T-helper 22 cell (primary cell): ENCODE data around the gene SLC27A1.
A peak's percentile ranks its signal among the peaks of the same experiment; 100 is the strongest.

Source experiments
- DNase-seq: peaks from one replicate; pipeline ENCODE4 v3.0.0-alpha.2; 2020; ENCODE audit warnings: low read depth

Gene SLC27A1

GRCh38 chr19:17470068-17470841 lies at the start of gene SLC27A1:
Gene SLC27A1 (plus strand): TSS chr19:17470524. CDS start chr19:17470541, 17 bp downstream.
- DNase-seq, result peak; percentile 91

GRCh38 chr19:17421942-17422341 lies 48.4 kb upstream of the SLC27A1 start:
- no peak for DNase-seq

GRCh38 chr19:17423429-17424208 lies 46.7 kb upstream of the SLC27A1 start:
- no peak for DNase-seq

GRCh38 chr19:17424743-17425365 lies 45.5 kb upstream of the SLC27A1 start:
- no peak for DNase-seq

DNA sequence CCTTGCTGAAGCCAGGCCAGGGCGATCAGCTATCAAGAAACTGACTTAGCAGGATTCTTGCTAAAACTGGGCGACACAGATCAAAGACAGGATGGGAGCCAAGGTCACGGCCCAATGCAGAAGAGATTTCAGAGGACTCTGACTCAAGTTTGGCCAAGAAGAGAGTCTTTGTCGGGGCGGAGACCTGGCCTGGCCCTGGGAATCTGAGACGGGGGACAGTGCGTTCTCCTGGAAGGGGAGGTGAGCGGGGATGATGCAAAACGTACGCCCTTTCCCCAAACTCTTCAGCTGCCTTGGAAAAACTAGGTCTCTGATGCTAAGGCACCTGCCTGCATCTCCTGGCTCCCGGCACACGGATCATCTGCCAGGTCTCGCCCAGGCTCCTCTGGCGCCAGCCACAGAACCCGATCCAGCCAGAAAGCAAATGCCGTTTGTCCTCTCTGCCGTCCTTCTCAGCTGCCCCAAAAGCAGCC lies 40.6 kb upstream of the SLC27A1 start:
- no peak for DNase-seq

DNA sequence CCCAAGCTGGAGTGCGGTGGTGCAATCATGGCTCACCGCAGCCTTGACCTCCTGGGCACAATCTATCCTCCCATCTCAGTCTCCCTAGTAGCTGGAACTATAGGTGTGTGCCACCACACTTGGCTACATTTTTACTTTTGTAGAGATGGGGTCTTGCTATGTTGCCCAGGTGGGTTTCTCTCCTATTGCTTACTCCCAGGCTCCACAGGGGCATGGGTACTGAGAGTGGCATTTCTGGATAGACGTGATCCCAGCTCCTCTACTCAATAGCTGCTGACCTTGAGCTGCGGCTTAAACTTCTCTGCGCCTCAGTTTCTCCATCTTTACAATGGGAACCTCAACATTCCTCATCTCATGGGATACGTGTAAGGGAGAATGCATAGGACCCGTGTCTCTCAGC lies 38.9 kb upstream of the SLC27A1 start:
- no peak for DNase-seq

- no peak for DNase-seq
Observed at GRCh38 chr19:17435218-17435617, 35.1 kb upstream of the SLC27A1 start.

GRCh38 chr19:17436094-17436873 lies 34.0 kb upstream of the SLC27A1 start:
- no peak for DNase-seq

- DNase-seq, result no peak
Observed at GRCh38 chr19:17436874-17437267, 33.5 kb upstream of the SLC27A1 start.

DNA sequence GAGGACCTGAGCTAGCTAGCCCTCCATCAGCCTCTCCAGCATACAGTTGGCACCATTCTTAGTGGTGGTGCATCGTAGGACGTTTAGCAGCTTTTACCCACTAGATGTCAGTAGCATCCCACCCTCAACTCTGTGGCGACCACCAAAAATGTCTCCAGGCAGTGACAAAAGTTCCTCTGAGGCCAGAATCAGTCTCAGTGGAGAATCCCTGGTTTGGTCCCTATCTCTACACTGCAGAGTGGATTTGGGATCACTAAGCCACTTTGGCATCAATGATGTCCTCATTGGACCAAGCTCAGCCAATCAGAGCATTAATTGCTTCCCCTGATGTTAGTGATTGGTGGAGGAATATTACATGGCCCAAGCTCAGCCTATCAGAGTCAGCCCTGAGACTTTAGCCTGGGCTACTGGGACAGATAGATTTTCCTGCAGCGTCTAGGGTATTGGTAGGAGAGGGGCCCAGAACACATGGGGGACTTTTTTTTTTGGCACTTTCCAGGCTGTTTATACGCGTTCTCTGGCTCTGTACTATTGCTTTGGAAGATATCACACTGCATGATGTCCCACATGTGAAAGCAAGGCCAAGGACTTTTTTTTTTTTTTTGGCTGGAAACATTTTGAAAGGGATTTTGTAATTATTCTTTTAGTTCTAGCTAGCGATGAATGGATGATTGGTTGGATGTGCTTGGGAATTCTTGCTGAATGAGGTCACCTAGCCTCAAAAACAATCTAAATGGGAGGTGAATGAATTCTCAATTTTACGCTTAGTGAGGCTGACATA lies 28.9 kb upstream of the SLC27A1 start:
- DNase-seq, result no peak

DNA sequence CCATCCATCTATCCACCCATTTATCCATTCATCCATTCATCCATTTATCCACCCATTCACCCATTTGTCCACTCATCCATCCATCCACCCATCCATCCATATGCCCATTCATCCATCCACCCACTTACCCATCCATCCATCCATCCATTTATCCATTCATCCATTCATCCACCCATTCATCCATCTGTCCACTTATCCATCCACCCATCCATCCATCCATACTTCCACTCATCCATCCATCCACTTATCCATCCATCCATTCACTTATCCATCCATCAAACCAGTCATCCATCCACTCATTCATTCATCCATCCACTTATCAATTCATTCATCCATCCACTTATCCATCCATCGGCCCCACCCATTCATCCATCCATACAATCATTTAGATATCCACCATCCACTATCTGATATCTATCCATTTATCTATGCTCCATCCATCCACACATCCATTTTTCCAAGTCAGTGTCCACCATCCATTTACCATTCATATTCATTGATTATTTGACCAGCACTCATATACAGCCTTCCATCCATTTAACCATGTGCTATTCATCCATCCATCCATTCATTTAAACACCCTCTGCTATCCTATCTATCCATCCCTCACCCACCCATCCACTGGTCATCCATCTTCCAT lies 24.7 kb upstream of the SLC27A1 start:
- no peak for DNase-seq

GRCh38 chr19:17447704-17448130 lies 22.6 kb upstream of the SLC27A1 start:
- DNase-seq, result no peak

GRCh38 chr19:17448131-17448967 lies 22.0 kb upstream of the SLC27A1 start, which contains the start of gene TMEM221:
Gene TMEM221 (minus strand): TSS chr19:17448668. CDS start chr19:17448462, 206 bp downstream.
- DNase-seq, result peak; percentile 13

DNA sequence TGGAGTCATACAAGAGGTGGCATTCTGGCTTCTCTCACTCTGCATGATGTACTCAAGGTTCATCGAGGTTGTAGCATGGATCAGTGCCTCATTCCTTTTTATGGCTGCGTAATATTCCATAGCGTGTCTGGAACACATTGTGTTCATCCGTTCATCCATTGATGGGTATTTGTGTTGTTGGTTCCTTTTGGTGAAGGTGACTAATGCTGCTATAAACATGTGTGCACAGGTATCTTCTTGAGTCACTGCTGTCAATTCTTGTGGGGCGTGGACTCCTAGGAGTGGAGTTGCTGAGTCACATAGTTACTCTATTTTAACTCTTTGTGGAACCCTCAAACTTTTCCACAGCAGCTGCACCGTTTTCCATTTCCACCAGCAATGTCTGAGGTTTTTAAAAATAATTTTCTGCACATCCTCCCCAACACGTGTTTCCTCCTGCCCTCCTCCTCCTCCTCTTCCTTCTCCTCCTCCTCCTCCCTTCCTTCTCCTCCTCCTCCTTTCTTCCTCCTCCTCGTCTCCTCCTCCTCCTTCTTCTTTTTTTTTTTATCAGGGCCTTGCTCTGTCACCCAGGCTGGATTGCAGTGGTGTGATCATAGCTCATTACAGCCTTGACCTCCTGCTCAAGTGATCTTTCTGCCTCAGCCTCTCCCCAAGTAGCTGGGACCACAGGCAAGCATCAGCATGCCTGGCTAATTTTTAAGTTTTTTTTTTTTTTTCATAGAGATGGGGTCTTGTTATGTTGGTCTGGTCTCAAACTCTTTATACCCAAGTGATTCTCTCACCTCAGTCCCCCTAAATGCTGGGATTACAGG lies 19.9 kb upstream of the SLC27A1 start:
- DNase-seq, result no peak

DNA sequence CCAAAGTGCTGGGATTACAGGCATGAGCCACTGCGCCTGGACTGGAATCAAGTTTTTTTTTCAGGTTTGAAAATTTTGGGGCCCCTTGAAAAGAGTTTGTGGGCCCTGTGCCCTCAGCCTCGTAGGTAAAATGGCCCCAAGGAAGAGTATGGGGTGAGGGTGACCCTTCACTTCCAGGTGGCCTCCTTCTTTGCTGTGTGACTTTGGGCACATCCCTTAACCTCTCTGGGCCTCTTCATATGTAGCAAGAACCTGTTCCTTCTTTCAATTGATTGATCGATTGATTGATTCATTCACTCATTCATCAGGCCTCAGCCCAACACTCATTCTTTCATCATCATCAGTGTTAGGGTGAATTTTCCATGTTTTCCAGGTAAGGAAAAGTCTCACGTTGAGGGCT lies 18.5 kb upstream of the SLC27A1 start:
- no peak for DNase-seq

- no peak for DNase-seq
Observed at GRCh38 chr19:17454576-17455071, 15.7 kb upstream of the SLC27A1 start.

- DNase-seq, result no peak
Observed at GRCh38 chr19:17455308-17456123, 14.8 kb upstream of the SLC27A1 start.

GRCh38 chr19:17456127-17456526 lies 14.2 kb upstream of the SLC27A1 start:
- no peak for DNase-seq
